Loucy (cell line): ENCODE data around the gene DMRT3.
A peak's percentile ranks its signal among the peaks of the same experiment; 100 is the strongest.

ENCODE experiments used
- H2AFZ ChIP-seq: fragments of 200-600 bp; sonication (generic); 2 replicates; pipeline ENCODE4 v1.6.0; 2016; ENCODE audit warnings: antibody characterized with exemption, mild to moderate bottlenecking, low read length, moderate library complexity
- H3F3A ChIP-seq: fragments of 200-600 bp; 2 replicates; pipeline ENCODE4 v1.6.0; 2016; ENCODE audit warnings: antibody characterized with exemption, low read depth, mild to moderate bottlenecking
- H3K27me3 ChIP-seq: fragments of 200-600 bp; sonication (generic); 2 replicates; pipeline ENCODE4 v1.6.1; 2014; ENCODE audit warnings: low read length, mild to moderate bottlenecking; ENCODE audit not compliant: insufficient read depth, poor library complexity, severe bottlenecking
- H3K36me3 ChIP-seq: fragments of 200-600 bp; sonication (generic); 2 replicates; pipeline ENCODE4 v1.6.1; 2016; ENCODE audit warnings: low read length; ENCODE audit not compliant: insufficient read depth
- H3K4me1 ChIP-seq: fragments of 200-600 bp; sonication (generic); 2 replicates; pipeline ENCODE4 v1.5.1; 2014; ENCODE audit warnings: low read length, mild to moderate bottlenecking; ENCODE audit not compliant: insufficient read depth, poor library complexity, severe bottlenecking
- H3K4me2 ChIP-seq: fragments of 200-600 bp; sonication (generic); 2 replicates; pipeline ENCODE4 v1.6.0; 2014; ENCODE audit warnings: antibody characterized with exemption, low read length, low read depth, mild to moderate bottlenecking; ENCODE audit not compliant: poor library complexity, severe bottlenecking
- H3K4me3 ChIP-seq: fragments of 200-600 bp; sonication (generic); 2 replicates; pipeline ENCODE4 v1.5.1; 2014; ENCODE audit warnings: low read length, mild to moderate bottlenecking, mixed read lengths; ENCODE audit not compliant: poor library complexity, severe bottlenecking
- H3K79me2 ChIP-seq: fragments of 200-600 bp; sonication (generic); 2 replicates; pipeline ENCODE4 v1.6.1; 2014; ENCODE audit warnings: low read length; ENCODE audit not compliant: insufficient read depth
- H3K9ac ChIP-seq: fragments of 200-600 bp; sonication (generic); 2 replicates; pipeline ENCODE4 v1.6.0; 2014; ENCODE audit warnings: mild to moderate bottlenecking, low read depth, low read length, moderate library complexity; ENCODE audit not compliant: poor library complexity, severe bottlenecking
- H3K9me2 ChIP-seq: fragments of 200-600 bp; sonication (generic); replicated peaks from 2 replicates; pipeline ENCODE4 v1.6.1; 2016; ENCODE audit warnings: low read depth, low read length, mixed read lengths
- H3K9me3 ChIP-seq: fragments of 200-600 bp; sonication (generic); 2 replicates; pipeline ENCODE4 v1.6.1; 2014; ENCODE audit warnings: mild to moderate bottlenecking, antibody characterized with exemption, low read length, low read depth; ENCODE audit not compliant: insufficient read depth
- H4K20me1 ChIP-seq: fragments of 200-600 bp; sonication (generic); 2 replicates; pipeline ENCODE4 v1.6.0; 2014; ENCODE audit warnings: antibody characterized with exemption, low read length, mild to moderate bottlenecking; ENCODE audit not compliant: insufficient read depth, poor library complexity, severe bottlenecking
- EZH2phosphoT487 ChIP-seq: fragments of 200-600 bp; IDR thresholded peaks from 2 replicates; pipeline ENCODE4 v1.6.1; 2018; ENCODE audit warnings: antibody characterized with exemption, mild to moderate bottlenecking, moderate library complexity, borderline replicate concordance
- TF ChIP-seq, protein P1 (sequence below): fragments of 200-600 bp; sonication (generic); conservative IDR thresholded peaks from 2 replicates; pipeline ENCODE4 v1.5.1; 2014; ENCODE audit warnings: mild to moderate bottlenecking, antibody characterized with exemption, low read length

Gene DMRT3

DNA sequence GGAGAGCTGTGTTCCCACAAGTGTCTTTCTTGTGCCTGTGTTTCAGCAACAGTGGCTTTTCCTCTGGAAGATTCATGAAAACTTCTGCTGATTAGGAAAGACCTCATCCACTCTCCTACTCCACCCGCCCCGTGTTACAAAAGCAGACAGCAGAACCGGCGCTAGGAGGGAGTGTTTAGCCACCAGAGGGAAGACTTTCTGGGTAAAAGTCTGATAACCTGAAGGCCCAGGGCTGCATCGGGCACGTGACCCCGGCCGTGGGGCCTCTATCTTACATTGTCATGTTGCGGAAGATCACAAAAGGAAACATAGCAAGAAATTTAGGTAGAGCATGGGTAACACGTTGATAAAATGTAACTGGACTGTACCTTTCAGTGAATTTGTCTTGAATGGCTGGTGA is 41.7 kb downstream of the DMRT3 start:
- no peak overlapping the region for H3K4me3 ChIP-seq
- H3F3A ChIP-seq, result no peaks in the 10 kb centered on the region
- peaks cover 8% of the 10 kb centered on the region; the same call in 1 of the 2 replicates for H3K9me3 ChIP-seq
- H3K9ac ChIP-seq, result no peak overlapping the region
- H3K4me2 ChIP-seq, result no peak overlapping the region
- H3K36me3 ChIP-seq, result no peaks in the 10 kb centered on the region
- TF ChIP-seq, protein P1, sequence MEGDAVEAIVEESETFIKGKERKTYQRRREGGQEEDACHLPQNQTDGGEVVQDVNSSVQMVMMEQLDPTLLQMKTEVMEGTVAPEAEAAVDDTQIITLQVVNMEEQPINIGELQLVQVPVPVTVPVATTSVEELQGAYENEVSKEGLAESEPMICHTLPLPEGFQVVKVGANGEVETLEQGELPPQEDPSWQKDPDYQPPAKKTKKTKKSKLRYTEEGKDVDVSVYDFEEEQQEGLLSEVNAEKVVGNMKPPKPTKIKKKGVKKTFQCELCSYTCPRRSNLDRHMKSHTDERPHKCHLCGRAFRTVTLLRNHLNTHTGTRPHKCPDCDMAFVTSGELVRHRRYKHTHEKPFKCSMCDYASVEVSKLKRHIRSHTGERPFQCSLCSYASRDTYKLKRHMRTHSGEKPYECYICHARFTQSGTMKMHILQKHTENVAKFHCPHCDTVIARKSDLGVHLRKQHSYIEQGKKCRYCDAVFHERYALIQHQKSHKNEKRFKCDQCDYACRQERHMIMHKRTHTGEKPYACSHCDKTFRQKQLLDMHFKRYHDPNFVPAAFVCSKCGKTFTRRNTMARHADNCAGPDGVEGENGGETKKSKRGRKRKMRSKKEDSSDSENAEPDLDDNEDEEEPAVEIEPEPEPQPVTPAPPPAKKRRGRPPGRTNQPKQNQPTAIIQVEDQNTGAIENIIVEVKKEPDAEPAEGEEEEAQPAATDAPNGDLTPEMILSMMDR, result peak; percentile 73
- TF ChIP-seq EZH2phosphoT487, result no peak
- no peaks in the 10 kb centered on the region for H3K79me2 ChIP-seq
- H3K9me2 ChIP-seq, result no peaks in the 10 kb centered on the region
- H3K27me3 ChIP-seq, result no peaks in the 10 kb centered on the region
- no peaks in the 10 kb centered on the region for H3K4me1 ChIP-seq
- peak overlapping the region; percentile 47; the same call in 1 of the 2 replicates for H2AFZ ChIP-seq
- H4K20me1 ChIP-seq, result no peaks in the 10 kb centered on the region

DNA sequence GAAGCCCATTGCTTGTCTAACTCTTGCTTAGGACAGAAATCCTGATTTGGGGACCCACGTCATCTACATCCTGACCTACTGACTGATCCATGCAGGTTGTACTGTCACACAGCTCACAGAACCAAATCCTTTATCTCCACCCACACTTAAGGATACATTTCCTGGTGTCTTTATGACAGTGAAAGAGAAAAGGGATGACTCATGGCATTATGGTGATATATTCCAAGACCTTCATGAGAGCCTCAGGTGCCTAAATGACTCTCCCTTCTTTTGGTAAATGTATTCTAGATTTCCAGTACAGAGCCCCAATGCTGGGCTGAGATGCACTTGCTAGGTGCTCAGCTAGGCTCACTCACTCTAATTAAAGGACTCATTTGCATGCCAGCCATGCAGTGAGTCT is 47.7 kb downstream of the DMRT3 start:
- TF ChIP-seq, protein P1, result no peak
- TF ChIP-seq EZH2phosphoT487, result no peak
- no peaks in the 10 kb centered on the region for H3K27me3 ChIP-seq
- no peak overlapping the region for H3K4me2 ChIP-seq
- no peak overlapping the region for H3K9ac ChIP-seq
- no peaks in the 10 kb centered on the region for H4K20me1 ChIP-seq
- no peaks in the 10 kb centered on the region for H3K36me3 ChIP-seq
- no peak overlapping the region for H3K4me3 ChIP-seq
- H3F3A ChIP-seq, result no peaks in the 10 kb centered on the region
- no peaks in the 10 kb centered on the region for H3K4me1 ChIP-seq
- H3K9me2 ChIP-seq, result no peaks in the 10 kb centered on the region
- H2AFZ ChIP-seq, result no peak overlapping the region
- H3K79me2 ChIP-seq, result no peaks in the 10 kb centered on the region
- peaks cover 8% of the 10 kb centered on the region; the same call in 1 of the 2 replicates for H3K9me3 ChIP-seq

DNA sequence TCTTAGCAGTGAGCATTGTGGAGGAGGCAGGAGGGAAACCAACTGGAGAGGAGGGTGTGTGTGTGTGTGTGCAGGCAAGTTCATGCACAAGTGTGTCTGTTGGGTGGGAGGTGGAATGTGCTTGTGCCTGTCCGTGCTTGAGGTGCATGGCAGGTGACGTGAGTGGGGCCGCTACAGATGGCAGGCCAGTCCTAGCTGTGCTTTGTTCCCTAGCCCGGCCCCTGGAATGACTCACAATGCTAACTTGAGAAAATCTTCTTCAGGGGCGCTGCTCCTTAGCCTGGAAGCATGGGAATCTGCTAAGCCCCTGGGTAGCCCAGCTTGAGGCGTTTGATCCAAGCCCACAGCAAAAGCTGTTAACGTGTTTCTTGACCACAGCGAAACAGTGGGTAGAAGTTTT is 48.7 kb downstream of the DMRT3 start:
- Histone ChIP-seq H3K9me3 (peaks cover 8% of the 10 kb centered on the region; the same call in 1 of the 2 replicates), H3K36me3 (no peaks in the 10 kb centered on the region), H3F3A (no peaks in the 10 kb centered on the region), H3K4me2 (no peak overlapping the region), H3K27me3 (no peaks in the 10 kb centered on the region), H4K20me1 (no peaks in the 10 kb centered on the region), H3K9ac (no peak overlapping the region), H3K4me1 (no peaks in the 10 kb centered on the region), H3K4me3 (no peak overlapping the region), H2AFZ (no peak overlapping the region), H3K79me2 (no peaks in the 10 kb centered on the region), H3K9me2 (no peaks in the 10 kb centered on the region)
- TF ChIP-seq, protein P1, result no peak
- TF ChIP-seq EZH2phosphoT487, result no peak
